GM12801 (cell line): Measurements from ENCODE around the gene UCKL1.

Experiments used
- TF ChIP-seq, protein P1 (sequence below): IDR thresholded peaks from one replicate; pipeline ENCODE4 v1.5.1; 2011; ENCODE audit warnings: control low read depth; ENCODE audit not compliant: insufficient read length; ENCODE audit errors: extremely low read depth

The UCKL1 gene

DNA sequence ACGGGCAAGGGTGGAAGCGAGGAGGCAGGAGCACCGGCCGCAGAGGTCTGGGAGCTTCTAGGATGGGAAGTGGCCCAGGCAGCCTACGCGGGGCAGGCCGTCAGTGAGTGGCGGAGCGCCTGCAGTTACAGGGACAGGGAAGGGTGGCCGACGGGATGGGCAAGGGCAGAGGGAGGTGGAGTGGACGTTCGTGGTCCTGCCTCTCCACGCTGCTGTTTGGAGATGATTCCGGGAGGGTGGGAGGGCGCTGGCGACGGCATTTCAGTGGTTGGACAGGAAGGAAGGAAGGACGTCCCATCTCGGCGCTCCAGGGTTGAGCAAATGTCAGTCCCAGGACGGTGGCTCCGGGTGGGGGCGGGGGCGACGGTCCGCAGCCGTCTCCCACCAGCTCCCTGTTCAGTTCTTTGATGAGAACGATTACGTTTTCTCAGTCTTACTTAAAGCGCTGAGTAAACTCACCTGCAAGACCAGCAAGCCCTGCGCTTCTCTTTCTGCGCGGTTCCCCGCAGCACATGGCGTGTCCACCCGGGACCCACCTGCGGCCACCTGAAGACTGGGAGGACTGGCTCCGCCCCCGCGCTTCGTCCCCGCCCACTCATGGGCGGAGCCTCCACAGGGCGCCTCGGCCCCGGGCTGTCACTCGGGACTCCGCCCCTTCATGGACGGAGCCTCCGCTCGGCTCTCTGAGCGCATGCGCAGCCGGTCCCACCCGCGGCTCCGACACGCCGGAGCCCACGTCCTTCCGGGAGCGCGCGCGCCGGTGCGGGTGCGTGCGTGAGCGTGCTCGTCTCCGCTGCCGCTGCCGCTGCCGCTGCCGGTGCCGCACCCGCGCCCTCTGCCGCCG is 61.6 kb downstream of the UCKL1 start, which contains the start of gene DNAJC5:
DNAJC5 (plus strand) TSS at position 769 of the 844 bp plus-strand sequence. CDS start 33,220 bp downstream, outside the sequence.
- TF ChIP-seq, protein P1, sequence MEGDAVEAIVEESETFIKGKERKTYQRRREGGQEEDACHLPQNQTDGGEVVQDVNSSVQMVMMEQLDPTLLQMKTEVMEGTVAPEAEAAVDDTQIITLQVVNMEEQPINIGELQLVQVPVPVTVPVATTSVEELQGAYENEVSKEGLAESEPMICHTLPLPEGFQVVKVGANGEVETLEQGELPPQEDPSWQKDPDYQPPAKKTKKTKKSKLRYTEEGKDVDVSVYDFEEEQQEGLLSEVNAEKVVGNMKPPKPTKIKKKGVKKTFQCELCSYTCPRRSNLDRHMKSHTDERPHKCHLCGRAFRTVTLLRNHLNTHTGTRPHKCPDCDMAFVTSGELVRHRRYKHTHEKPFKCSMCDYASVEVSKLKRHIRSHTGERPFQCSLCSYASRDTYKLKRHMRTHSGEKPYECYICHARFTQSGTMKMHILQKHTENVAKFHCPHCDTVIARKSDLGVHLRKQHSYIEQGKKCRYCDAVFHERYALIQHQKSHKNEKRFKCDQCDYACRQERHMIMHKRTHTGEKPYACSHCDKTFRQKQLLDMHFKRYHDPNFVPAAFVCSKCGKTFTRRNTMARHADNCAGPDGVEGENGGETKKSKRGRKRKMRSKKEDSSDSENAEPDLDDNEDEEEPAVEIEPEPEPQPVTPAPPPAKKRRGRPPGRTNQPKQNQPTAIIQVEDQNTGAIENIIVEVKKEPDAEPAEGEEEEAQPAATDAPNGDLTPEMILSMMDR: no peak

DNA sequence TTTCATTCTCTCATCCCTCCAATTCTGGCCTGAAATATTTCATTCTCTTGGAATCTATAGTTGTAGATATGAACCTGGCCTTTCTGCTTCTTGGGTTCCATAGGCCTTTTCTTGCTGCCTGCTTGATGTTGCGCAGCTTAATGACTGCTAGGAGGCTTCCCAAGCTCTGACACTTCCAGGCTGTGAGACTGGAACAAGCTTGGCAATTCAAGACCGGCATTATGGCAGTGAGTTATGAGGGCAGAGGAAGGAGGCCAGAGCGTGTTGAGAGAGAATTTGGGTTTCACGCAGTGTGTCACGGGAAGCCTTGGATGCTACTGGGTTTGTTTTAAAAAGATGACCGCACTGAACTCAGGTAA is 62.2 kb downstream of the UCKL1 start:
- TF ChIP-seq, protein P1: no peak

DNA sequence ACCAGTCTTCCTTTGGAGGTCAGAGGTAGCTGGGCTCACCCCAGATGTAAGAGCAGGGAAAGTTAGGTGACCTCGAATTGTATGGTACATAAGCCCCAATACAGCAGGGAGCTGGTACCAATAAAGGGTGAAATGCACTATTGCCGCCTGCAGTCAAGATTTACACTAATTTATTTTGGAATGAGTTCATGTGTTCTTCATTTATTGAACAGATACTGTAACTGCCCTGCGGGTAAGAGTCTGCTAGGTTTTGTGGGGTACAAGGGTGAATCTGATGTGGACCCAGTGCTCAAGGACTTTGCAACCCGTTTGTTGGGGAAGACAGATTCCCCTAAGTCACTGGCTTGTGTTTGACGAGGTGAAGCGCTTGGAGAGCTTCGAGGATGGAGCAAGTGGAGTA is 63.8 kb downstream of the UCKL1 start:
- TF ChIP-seq, protein P1: no peak

DNA sequence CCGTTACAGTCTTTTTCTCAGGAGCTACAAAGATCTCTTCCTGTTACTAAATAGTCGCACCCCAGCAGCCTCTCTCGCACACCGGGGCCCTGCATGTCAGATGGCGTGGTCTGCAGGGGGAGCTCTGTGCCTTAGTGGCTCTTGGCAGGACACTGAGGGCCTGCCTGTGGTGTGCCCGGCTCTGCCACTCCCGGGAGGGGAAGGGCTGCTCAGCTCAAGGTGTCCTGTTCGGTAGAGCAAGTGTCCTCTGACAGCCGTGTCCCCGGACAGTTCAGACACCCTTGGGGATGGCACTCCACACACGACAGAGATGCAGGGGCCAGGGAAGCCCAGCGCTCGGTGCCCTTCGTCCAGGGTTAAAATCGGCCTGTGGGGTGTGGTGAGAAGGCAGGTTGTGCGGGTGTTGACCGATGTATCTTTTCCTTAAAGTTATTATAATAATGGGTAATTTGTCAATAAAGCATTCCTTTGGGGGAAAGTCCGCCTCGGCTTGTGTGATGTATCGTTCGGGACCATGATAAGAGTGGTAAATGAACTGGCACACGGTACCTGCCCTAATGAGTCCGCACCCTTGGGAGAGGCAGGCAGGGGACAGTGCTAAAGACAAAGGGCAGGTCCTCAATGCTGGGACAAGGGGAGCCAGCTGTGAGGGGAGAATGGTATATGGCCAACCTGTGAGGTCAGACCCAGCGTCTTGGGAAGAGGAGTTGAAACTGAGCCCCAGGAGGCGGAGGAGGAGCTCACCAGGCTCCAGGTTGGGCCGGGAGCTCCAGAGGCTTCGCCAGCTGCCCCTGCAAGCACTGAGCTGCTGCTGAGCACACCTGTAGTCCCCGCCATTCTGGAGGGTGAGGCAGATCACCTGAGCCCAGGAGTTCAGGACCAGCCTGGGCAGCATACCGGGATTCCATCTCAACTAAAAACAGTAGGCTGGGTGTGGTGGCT is 64.9 kb downstream of the UCKL1 start:
- TF ChIP-seq, protein P1: no peak

DNA sequence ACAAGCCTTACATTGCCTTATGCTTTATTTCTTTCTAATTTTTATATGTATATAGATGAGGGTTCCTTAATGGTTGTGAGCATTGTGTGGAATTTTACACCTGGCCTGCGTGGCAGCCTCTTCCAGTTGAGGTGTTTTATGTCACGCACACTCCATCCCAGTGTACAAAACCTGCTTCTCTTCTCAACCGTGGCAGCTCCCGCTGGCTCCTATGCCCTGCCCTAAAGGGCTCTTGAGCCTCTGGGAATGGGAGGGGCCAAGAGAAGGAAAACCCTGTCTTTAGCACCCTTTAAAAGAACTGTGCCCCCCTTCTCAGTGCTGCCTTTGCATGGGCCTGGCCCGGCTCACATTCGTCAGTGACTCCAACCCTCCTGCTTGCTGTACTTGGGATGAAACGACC is 65.6 kb downstream of the UCKL1 start:
- TF ChIP-seq, protein P1: no peak

- TF ChIP-seq, protein P1: no peak
Observed at GRCh38 chr20:63890201-63890576, 66.0 kb downstream of the UCKL1 start.
